Measurements from ENCODE around the gene FOXE3. TPM values are rescaled to one million over a fixed set of nuclear protein-coding genes. Genes with fewer than 3 reads are reported as not detected.
"Not testable (repeated sequence)": the region's sequence is repeated elsewhere in the genome, so short reads cannot be mapped to it uniquely, and the experiment has no call there.

The FOXE3 gene
- total RNA-seq, 1 donor from 2014 or later, result not detected

DNA sequence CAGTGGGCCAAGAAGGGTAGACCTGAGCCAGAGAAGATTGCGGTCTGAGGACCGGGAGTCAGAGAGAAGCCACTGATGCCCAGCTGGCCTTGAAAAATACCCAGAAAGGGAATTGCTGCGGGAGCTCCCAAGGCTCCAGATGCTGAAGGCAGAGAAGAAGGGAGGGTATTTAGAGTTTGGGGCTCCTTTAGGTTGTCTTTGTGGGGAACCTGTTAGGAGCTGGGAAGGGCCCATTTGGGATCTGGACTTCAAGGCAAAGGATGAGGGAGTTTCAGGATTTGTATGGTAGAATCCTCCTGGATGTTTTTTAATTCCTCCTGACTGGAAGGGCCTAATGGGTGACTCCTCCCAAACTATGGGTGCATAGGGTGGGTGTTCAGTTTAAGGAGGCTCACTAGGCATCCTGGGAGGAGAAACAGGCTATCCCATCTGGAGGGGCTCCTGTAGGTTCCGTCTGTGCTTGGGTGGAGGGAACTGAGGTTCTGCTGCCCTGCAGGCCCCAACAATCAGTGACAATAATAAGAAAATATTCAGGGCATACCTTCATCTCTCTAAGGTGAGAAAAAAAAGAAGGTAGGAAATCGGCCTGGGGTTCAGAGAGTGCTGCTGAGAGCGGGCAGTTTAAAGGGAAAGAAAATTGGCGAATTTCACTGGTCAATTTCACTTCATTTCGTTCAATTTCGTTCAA is 26.9 kb downstream of the FOXE3 start:
- no peak for DNase-seq (ENCODE audit: low spot score)
- intact Hi-C loops (cut with DNase I), result no loop called here

DNA sequence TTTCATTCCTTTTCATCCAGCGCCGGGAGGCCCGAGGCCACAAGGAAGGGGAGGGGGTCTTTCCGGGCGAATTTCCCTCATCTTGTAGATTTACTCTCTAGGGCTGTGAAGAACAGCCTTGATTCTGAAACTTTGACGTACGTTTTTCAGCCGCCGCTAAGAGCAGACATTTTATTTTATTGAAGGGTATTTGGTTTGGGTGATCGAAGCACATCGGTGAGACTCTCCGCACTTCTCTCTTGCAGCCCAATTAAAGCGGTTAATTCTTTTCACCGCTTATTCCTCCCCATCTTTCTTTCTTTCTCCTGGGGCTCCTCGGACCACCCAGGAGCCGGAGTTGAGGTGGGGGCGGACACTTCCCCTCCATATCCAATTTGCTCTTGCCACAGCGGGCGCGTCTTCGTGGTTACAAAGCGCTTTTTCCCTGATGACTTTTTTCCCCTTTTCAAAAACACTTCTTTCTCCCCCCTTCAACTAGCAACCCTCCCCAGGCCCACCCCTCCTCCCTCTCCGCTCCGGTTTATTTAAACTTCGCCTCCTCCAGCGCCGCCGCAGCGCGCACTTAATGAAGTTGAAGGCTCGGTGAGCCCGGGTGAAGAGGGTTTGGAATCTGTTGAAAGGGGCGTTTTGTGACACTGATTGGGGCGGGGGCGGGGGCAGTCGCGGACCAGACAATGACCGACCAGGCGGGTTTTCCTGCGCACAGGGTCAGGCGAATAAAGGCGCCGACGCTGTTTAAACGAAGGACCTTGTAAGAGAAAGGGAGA is 27.6 kb downstream of the FOXE3 start:
- no peak for DNase-seq (ENCODE audit: low spot score)
- intact Hi-C loops (cut with DNase I), result no loop called here

DNA sequence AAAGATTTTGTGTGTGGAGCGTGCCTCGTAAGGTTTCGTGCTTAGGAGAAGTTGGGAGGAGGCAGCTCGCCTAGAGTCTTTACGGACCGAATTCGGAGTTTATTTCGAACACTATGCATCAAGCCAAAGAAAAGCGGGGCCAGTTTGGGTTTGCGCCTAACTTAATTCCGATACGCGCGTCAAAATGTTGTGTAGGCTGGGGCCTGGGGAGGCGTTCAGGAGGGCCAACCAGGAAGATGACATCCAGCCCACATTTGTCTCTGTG is 28.1 kb downstream of the FOXE3 start:
- intact Hi-C loops (cut with DNase I), result no loop called here
- DNase-seq (ENCODE audit: low spot score), result no peak

DNA sequence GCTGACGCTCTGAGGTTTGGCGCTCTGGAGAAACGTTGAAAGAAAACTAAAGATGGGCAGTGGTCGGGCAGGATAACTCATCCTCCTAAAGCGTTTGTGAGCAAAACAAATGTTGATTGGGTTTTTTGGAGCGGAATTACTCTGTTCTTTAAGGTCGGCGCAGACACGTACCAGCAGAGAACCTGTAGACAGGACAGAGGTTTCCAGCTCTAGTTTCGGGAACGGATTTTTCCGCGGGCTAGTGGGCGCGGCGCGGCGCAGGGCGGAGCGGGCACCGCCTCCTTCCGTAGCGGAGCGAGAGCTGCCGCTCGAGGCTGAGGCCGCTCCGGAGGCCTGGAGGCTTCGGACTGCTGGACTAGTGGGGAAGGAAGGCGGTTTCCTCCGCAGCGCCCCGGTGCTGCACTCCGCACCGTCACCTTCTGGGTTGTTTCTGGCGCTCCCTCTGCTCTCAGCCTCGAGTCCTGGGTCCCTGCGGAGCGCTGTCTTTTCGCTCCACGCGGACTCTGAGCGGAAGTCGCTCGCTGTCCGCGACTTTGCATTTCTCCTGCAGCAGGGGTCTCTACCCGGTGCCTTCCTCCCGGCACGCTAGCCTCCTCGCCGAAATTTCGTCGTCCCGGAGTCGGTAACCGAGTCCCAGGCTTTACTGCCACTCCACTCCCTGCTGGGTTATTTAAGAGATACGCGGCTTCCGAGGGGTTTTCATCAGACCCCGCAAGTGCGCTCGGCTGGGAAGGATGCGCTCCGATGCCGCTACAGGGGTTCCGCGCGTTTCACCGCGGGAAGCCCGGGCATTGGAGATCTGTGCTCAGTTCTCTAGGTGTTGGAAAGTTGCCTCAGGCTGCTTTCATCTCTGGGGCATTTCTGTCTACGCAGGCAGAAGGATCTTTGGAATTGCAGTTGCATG is 28.7 kb downstream of the FOXE3 start:
- DNase-seq (ENCODE audit: low spot score), result no peak
- intact Hi-C loops (cut with DNase I), result no loop called here

DNA sequence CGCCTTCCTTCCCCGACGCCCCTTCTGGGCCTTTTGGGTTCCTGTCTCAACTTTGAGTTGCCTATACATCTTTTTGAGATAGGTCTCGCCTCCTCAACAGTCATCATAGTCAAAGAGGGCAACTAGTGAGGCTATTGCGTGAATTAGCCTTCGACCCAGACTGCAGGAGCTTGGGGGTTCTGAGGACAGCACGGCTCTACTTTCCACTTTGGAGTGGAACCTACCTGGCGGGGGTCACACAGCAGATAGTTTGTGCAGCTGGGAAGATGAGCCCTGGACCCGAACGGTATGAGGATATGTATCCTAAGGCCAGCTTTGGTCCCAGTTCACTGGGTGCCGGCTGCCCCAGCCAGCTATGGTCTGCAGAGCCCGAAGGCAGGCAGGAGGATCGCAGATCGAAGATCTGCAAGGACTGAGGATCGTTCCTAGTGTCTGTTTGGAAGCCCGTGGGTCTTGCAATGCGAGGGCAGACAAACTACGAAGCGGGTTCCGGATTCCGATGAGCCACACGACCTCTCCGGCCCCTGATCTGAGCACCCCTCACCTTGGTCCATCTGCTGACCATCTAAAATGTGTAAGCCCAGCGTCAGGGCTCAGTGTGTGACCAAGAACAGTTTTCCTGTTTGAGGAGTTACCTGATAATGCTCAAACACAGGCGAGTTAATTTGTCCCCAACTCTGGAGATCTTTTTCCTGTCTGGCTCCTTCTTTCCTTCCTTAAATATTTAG is 29.9 kb downstream of the FOXE3 start:
- intact Hi-C loops (cut with DNase I), result no loop called here
- DNase-seq (ENCODE audit: low spot score), result no peak

DNA sequence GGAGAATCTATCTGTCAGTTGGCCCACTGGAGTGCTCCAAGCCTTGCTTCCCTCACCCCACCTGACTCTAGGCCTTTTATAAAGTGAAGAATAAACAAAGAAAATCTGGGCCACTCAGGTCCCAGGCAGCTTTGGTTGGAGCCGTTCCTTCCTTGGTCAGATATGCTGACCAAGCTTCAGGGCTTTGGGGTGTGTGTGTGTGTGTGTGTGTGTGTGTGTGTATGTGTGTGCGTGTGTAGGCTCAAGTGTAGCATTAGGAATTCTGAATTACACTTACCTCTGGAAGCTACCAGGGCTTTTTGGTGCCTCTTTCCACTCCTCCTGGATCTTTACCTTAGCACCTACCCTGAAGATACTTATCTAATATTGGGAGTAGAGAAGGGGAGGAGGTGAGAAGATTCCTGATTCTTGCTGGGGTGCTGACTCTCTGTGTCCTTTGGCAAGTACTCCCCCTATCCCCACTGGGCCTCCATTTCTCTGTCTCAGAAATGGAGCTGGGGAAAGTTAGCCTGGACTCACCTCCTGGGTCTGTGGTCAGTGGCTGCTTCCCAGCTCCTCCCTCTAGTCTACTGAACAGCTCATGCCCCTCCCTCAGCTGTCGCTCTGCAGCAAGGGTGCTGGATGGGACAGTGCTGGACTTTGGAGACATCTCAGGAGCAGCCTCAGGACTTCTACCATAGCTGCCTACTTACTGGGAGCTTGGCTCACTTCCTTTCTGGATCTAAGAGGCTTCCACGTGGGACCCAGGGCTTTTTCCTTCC is 32.6 kb downstream of the FOXE3 start:
- intact Hi-C loops (cut with DNase I), result no loop called here
- no peak for DNase-seq (ENCODE audit: low spot score)

DNA sequence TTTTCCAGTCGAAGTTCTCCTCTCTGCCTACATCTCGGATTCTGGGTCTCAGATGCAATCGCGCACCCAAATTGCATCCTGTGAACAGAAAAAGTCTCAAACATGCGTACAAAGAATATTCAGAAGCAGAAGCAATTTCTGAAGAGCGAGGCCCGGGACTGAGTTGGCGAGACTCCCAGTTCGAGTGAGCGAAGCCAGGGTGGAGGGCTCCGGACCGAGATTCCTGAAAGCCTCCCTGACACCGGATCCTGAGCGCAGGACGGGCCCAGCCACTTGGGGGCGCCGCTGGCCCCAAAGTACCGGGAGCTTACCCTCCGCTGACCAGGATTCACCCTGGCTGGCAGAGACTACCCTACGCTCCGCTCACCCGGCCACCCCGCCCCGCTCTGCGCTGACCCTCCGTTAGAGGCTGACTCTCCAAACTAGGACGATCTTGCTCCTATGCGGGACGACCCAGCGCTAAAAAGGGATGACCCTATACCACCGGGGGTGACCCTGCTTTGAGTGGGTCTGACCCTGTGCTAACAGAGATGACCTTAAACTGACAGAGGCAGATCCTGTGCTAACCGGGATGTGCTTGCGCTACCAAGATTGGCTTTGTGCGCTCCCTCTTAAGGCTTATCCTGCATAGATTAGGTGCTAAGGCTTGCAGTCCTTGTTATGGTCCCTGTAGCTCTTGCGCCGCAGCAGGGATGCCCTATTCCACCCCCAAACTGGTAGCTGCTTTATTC is 33.9 kb downstream of the FOXE3 start:
- intact Hi-C loops (cut with DNase I), result no loop called here

DNA sequence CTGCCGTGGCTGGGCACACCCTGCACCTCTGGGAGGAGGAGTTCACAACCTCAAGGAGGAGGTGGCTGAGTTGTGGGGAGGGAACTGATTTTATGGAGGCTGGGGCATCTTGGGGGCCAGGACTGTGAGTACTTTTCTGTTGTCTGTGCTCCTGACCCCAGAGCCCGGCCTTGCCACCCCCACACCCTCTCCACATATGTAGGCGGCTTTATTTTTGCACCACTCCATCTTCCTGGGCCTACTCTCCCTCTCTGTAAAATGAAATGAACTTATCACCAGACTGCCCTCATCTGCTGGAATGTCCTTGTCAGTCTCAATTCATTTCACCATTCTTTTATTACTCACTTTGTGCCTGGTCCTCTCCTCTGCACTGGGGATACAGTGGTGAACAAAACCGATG is 34.5 kb downstream of the FOXE3 start:
- intact Hi-C loops (cut with DNase I), result no loop called here
- DNase-seq (ENCODE audit: low spot score), result no peak

More for the DNA sequence above, 33.9 kb downstream of the FOXE3 start:
- no peak for DNase-seq (ENCODE audit: low spot score)

DNA sequence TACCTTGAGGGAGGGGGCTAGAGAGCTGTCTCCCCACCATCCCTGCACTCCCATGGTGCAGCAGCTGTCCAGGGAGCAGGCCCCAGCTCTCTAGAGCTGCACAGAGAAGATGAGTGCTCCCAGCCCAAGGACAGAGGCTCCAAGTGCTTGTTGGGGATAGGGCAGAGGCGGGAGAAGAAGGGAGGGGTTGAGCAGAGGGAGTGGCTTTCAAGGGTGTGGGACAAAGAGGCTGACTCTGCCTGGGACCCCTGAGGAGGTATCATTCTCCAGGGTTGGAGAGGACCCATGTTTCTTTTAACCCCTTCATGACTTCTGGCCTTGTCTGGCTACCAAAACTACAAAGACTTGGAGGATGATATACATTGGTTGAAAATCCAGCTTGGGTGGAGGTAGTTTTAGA is 36.3 kb downstream of the FOXE3 start:
- intact Hi-C loops (cut with DNase I), result no loop called here
- no peak for DNase-seq (ENCODE audit: low spot score)

DNA sequence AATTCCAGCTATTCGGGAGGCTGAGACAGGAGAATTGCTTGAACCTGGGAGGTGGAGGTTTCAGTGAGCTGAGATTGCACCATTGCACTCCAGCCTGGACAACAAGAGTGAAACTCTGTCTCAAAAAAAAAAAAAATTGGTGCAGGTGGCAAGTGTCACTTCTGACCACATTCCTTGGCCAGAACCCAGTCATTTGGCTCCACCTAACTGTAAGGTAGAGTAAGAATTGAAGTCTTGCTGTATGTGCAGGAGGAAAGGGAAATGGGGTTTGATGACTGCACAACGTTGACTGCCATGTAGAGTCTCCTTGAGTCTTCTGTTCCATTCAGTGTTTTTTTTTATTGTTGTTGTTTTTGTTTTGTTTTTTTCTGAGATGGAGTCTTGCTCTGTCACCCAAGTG is 37.8 kb downstream of the FOXE3 start:
- DNase-seq (ENCODE audit: low spot score); intact Hi-C loops (cut with DNase I): not testable (repeated sequence)

DNA sequence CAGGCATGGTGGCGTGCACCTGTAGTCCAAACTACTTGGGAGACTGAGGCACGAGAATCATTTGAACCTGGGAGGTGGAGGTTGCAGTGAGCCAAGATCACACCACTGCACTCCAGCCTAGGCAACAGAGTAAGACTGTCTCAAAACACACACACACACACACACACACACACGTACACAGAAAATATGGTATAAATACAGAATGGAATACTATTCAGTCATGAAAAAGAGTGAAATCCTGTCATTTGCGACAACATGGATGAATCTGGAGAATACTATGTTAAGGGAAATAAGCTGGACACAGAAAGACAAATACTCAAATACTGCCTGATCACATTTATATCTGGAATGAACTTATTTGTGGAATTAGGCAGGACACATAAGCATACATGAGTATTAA is 40.2 kb downstream of the FOXE3 start:
- no peak for DNase-seq (ENCODE audit: low spot score)
- intact Hi-C loops (cut with DNase I), result no loop called here

DNA sequence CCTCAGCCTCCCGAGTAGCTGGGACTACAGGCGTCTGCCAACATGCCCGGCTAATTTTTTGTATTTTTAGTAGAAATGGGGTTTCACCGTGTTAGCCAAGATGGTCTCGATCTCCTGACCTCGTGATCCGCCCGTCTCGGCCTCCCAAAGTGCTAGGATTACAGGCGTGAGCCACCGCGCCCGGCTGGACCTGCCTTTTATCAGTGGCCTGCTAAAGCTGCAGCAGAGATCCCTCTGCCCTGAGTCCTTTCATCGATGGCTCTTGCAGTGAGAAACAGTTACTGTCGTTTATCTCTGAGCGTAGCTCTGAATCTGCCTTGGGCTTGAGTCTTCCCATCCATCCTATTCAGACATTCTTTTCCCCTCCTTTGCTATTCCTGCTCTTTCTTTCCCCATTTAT is 41.5 kb downstream of the FOXE3 start:
- DNase-seq (ENCODE audit: low spot score); intact Hi-C loops (cut with DNase I): not testable (repeated sequence)

DNA sequence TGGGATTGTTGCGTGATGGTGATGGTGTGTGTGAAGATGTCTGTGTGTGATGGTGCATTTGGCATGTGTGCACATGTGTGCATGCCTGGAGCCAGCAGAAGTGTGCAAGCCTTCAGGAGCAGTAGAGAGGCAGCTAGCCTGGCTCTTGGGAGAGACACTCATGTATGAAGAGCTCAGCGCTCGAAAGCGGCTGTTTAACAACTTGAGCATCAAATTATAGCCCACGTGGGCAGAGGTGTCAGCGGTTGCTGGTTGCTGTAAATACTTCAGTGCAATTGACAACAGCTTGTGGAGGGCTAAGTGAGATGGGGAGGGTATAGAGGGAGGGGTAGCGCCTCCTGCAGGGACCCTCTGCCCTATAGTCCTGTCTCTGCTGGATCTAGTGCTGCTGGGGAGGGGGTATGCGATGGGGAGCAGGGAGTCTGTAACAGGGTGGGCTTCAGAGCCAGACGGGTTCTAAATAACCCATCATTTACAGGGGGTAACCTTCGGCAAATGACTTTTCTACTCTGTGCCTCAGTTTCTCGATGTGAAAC is 43.2 kb downstream of the FOXE3 start:
- intact Hi-C loops (cut with DNase I), result no loop called here
- no peak for DNase-seq (ENCODE audit: low spot score)

DNA sequence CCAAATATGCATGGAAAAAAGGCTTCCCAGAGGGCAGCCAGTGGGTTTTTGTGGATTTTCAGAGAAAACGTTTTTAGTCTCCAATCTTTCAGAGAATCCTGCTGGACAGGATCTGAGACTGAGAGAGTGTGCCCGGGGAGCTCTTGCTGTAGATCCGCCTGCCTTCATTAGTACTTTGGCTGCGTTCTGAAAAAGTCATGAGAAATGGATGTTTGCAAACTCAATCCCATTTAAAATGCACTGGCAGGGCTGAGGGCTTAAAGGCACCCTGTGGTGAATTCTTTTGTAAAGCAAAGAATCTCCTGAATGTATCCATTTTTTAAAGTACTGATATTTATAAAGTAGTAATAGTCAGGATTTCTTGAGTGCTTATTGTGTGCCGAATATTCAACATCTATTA is 44.0 kb downstream of the FOXE3 start:
- intact Hi-C loops (cut with DNase I), result no loop called here

DNA sequence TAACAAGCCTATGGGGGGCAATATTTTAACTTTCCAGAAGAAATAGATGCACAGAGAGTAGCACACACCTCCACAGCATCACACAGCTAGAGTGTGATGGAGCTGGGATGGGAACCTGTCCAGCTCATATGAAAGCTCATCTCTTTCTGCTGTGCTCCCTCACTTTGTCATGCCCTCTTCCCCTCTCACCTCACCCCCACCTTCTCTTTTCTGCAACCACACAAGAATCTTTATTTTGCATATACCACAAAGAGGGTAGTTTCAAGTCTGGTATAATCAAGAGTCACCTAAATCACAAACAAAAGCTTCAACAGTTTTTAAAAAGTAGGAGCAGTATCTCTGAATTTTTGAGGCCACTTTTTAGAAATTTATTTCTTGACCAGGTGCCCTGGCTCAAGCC is 44.4 kb downstream of the FOXE3 start:
- intact Hi-C loops (cut with DNase I), result no loop called here
- no peak for DNase-seq (ENCODE audit: low spot score)

More for the DNA sequence above, 44.0 kb downstream of the FOXE3 start:
- no peak for DNase-seq (ENCODE audit: low spot score)

DNA sequence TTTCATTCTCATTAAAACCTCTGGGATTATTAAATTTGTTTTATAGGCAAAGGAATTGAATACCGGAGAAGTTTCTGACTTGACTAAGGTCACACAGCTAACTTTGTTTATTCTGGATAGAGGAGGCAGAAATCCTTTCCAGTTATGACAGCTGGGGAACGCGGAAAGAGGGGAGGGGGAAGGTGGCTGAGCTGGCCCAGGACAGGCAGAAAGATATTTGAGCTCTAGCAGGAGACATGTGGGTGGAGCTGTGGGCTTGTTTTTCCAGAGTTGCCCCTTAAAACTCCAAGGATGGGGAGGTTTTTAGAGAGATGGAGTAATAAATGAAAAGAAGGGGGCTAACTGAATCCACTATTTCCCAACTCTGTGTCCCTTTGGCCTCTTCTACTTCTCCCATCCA is 49.5 kb downstream of the FOXE3 start:
- intact Hi-C loops (cut with DNase I), result no loop called here
- DNase-seq (ENCODE audit: low spot score), result no peak

Data from cardiac septum (tissue), 1 donor.